DOHH2 (cell line): ENCODE results near the gene SLC7A7.

Experiments
- H3F3A ChIP-seq: fragments of 200-600 bp; sonication (generic), shearing (Covaris generic); 2 replicates; pipeline ENCODE4 v1.6.0; 2016; ENCODE audit warnings: antibody characterized with exemption, mild to moderate bottlenecking; ENCODE audit not compliant: control insufficient read depth, insufficient read depth
- H3K27ac ChIP-seq: fragments of 200-600 bp; sonication (generic); 2 replicates; pipeline ENCODE4 v1.5.1; 2014; ENCODE audit warnings: low read depth, mild to moderate bottlenecking, low read length, moderate library complexity
- H3K27me3 ChIP-seq: fragments of 200-600 bp; sonication (generic); 2 replicates; pipeline ENCODE4 v1.6.1; 2014; ENCODE audit warnings: mild to moderate bottlenecking, low read length, mixed read lengths; ENCODE audit not compliant: control insufficient read depth
- H3K36me3 ChIP-seq: fragments of 200-600 bp; sonication (generic); 2 replicates; pipeline ENCODE4 v1.6.1; 2014; ENCODE audit warnings: mild to moderate bottlenecking, low read length, moderate library complexity, mixed read lengths; ENCODE audit not compliant: control insufficient read depth
- H3K4me1 ChIP-seq: fragments of 200-600 bp; sonication (generic); 2 replicates; pipeline ENCODE4 v1.6.1; 2014; ENCODE audit warnings: mild to moderate bottlenecking, low read length, mixed read lengths; ENCODE audit not compliant: control insufficient read depth
- H3K4me2 ChIP-seq: fragments of 200-600 bp; sonication (generic); 2 replicates; pipeline ENCODE4 v1.6.0; 2014; ENCODE audit warnings: mild to moderate bottlenecking, low read length, moderate library complexity
- H3K4me3 ChIP-seq: fragments of 200-600 bp; sonication (generic); 2 replicates; pipeline ENCODE4 v1.5.1; 2014; ENCODE audit warnings: mild to moderate bottlenecking, low read length, mixed read lengths
- H3K79me2 ChIP-seq: fragments of 200-600 bp; sonication (generic); 2 replicates; pipeline ENCODE4 v1.6.1; 2014; ENCODE audit warnings: mild to moderate bottlenecking, low read length, mixed read lengths; ENCODE audit not compliant: control insufficient read depth
- H3K9me2 ChIP-seq: fragments of 200-600 bp; sonication (generic); replicated peaks from 2 replicates; pipeline ENCODE4 v1.6.1; 2014; ENCODE audit warnings: mild to moderate bottlenecking, low read length, mixed read lengths; ENCODE audit not compliant: control insufficient read depth
- H3K9me3 ChIP-seq: fragments of 200-600 bp; sonication (generic); 2 replicates; pipeline ENCODE4 v1.6.1; 2014; ENCODE audit warnings: antibody characterized with exemption, low read length, mixed read lengths; ENCODE audit not compliant: control insufficient read depth, insufficient read depth
- H4K20me1 ChIP-seq: fragments of 200-600 bp; sonication (generic); 2 replicates; pipeline ENCODE4 v1.6.0; 2014; ENCODE audit warnings: low read depth, mild to moderate bottlenecking, antibody characterized with exemption, low read length, moderate library complexity; ENCODE audit not compliant: control insufficient read depth, insufficient read depth
- EZH2phosphoT487 ChIP-seq: fragments of 200-600 bp; sonication (generic); IDR thresholded peaks from 2 replicates; pipeline ENCODE4 v1.6.1; 2017; ENCODE audit warnings: borderline replicate concordance, mild to moderate bottlenecking, antibody characterized with exemption, low read length, moderate library complexity, mixed read lengths
- TF ChIP-seq, protein P1 (sequence below): fragments of 200-600 bp; sonication (generic); IDR thresholded peaks from one replicate; pipeline ENCODE4 v1.5.1; 2014; ENCODE audit warnings: antibody characterized with exemption, mild to moderate bottlenecking, low read depth, low read length; ENCODE audit not compliant: poor library complexity, severe bottlenecking

SLC7A7 gene

DNA sequence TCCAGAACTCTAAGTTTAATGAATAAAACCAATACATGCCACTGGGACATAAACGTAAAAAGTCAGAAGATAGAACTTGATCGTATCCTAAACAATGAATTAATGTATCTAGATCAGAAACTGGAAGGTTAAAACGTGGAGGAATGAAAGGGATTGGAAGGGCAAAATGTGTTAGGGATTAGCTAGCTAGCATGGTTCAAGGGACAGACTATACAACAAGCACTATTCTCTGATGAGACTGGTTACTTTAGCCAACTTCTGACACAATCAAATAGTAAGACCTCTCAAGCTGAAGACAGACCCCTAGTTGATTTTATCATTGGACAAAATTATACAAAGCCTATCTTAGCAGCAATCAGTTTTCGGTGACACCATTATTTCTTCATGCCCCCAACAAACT is 67.5 kb downstream of the SLC7A7 start:
- no peaks in the 10 kb centered on the region for H3K9me2 ChIP-seq
- H3F3A ChIP-seq, result peaks cover 6% of the 10 kb centered on the region
- no peaks in the 10 kb centered on the region for H4K20me1 ChIP-seq
- TF ChIP-seq EZH2phosphoT487, result no peak
- TF ChIP-seq, protein P1, sequence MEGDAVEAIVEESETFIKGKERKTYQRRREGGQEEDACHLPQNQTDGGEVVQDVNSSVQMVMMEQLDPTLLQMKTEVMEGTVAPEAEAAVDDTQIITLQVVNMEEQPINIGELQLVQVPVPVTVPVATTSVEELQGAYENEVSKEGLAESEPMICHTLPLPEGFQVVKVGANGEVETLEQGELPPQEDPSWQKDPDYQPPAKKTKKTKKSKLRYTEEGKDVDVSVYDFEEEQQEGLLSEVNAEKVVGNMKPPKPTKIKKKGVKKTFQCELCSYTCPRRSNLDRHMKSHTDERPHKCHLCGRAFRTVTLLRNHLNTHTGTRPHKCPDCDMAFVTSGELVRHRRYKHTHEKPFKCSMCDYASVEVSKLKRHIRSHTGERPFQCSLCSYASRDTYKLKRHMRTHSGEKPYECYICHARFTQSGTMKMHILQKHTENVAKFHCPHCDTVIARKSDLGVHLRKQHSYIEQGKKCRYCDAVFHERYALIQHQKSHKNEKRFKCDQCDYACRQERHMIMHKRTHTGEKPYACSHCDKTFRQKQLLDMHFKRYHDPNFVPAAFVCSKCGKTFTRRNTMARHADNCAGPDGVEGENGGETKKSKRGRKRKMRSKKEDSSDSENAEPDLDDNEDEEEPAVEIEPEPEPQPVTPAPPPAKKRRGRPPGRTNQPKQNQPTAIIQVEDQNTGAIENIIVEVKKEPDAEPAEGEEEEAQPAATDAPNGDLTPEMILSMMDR, result no peak
- no peak overlapping the region for H3K4me3 ChIP-seq
- peaks cover 22% of the 10 kb centered on the region for H3K4me1 ChIP-seq
- H3K27me3 ChIP-seq, result 0 out of 2 replicates have a peak, but pooled peaks cover 2% of the 10 kb centered on the region
- no peaks in the 10 kb centered on the region for H3K36me3 ChIP-seq
- no peak overlapping the region for H3K27ac ChIP-seq
- H3K9me3 ChIP-seq, result no peaks in the 10 kb centered on the region
- H3K4me2 ChIP-seq, result no peak overlapping the region
- no peaks in the 10 kb centered on the region for H3K79me2 ChIP-seq

DNA sequence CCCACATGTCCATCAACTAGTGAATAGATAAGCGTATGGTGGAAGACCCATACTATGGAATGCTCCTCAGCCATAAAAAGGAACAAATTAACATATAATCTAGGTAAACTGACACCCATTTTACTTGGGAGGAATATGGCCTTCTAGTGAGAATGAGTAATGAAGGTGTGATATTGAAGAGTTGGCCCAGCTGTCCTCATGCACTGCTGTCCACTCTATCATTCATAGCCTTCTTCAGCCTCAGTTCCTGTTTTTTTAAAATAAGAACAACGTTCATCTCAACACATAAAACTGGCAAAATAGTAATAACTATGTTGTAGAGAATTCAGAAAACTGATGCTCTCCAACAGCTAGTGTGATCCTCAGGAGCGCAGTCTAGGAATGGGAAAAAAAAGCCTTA is 75.2 kb downstream of the SLC7A7 start:
- H3K9me3 ChIP-seq, result 0 out of 2 replicates have a peak, but pooled peaks cover 2% of the 10 kb centered on the region
- no peaks in the 10 kb centered on the region for H3F3A ChIP-seq
- TF ChIP-seq, protein P1, result no peak
- TF ChIP-seq EZH2phosphoT487, result no peak

DNA sequence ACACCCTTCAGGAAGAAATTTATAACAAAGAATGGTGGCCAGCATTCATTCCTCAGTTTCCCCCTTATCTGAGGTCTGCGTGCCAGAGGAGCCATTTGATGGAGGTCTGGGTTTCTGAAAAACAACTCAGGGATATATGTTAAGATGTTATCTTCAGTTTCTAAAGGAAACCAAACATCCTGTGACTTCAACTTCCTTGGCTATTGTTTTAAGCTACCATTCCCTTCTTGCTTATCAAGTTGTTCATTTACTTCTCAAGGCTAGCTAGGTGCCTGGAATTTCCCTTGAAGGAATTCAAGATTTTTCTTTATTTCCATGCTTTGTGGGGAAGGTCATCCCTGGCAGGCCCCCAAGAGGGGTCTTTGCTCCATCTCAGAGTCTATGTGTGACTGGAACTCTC is 75.8 kb downstream of the SLC7A7 start:
- H3F3A ChIP-seq, result no peaks in the 10 kb centered on the region
- no peak overlapping the region for H3K4me3 ChIP-seq
- TF ChIP-seq, protein P1, result no peak
- no peaks in the 10 kb centered on the region for H3K79me2 ChIP-seq
- H3K36me3 ChIP-seq, result no peaks in the 10 kb centered on the region
- 0 out of 2 replicates have a peak, but pooled peaks cover 2% of the 10 kb centered on the region for H3K9me3 ChIP-seq
- H3K27me3 ChIP-seq, result 0 out of 2 replicates have a peak, but pooled peaks cover 2% of the 10 kb centered on the region
- H3K4me1 ChIP-seq, result peaks cover 3% of the 10 kb centered on the region; the same call in 1 of the 2 replicates
- H3K4me2 ChIP-seq, result no peak overlapping the region
- H4K20me1 ChIP-seq, result no peaks in the 10 kb centered on the region
- no peaks in the 10 kb centered on the region for H3K9me2 ChIP-seq
- no peak overlapping the region for H3K27ac ChIP-seq

More for the DNA sequence above, 75.2 kb downstream of the SLC7A7 start:
- Histone ChIP-seq H3K9me2 (no peaks in the 10 kb centered on the region), H3K4me2 (no peak overlapping the region), H3K79me2 (no peaks in the 10 kb centered on the region), H3K27ac (no peak overlapping the region), H4K20me1 (no peaks in the 10 kb centered on the region), H3K4me1 (peaks cover 3% of the 10 kb centered on the region; the same call in 1 of the 2 replicates), H3K4me3 (no peak overlapping the region), H3K36me3 (no peaks in the 10 kb centered on the region), H3K27me3 (0 out of 2 replicates have a peak, but pooled peaks cover 2% of the 10 kb centered on the region)
